GM19397 (cell line): ENCODE data around the gene SRGAP3.
"Not testable (repeated sequence)": the region's sequence is repeated elsewhere in the genome, so short reads cannot be mapped to it uniquely, and the experiment has no call there.

Experiments used
- ATAC-seq: cut with Tn5 transposase; IDR thresholded peaks from one replicate; pipeline ENCODE4 v1.9.1; 2021; ENCODE audit warnings: mild to moderate bottlenecking, moderate library complexity; ENCODE audit not compliant: unreplicated experiment

SRGAP3 gene

DNA sequence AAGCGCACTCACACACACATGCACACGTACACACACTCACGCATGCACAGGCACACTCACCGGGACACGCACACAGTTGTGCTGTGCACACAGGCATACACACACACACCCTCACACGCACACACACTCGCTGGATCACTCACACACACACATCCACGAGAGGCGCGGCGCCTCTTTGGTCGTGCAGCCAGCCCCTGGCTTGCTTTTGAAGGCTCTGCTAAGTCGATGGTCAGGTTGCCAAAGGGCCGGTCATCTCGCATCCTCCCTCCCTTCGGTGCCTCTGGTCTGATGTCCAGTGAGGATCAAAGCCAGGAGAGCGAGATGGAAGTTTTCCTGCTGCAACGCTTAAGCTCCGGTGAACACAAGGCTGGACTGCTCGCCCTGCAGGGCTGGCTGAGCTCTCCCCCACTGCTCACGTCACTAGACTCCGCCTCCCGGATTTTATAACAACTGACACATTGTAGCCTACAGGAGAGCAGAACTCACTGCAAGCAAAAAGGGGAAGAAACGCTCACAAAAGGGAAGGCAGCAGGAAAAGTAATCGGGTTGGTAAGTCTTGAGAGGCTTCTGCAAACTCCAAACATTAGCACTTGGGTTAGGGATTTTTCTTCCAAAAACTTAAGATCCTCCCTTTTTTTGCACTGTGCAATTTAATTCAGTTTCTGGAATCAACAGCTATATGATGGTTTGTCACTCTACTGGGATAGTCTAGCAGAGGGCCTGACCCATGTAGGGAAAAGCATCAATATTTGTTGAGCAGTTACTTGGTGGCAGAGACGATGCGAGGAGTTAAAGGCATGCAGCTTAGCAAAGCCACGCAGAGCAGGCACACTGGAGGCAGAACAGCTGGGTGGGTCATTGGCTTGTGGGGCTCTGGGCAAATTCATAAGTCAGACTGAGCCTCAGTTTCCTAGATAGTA lies at the start of gene SRGAP3:
SRGAP3 (minus strand) TSS at position 374 of the 920 bp plus-strand sequence. CDS start 695 bp downstream, outside the sequence.
- ATAC-seq = peak; percentile 100

DNA sequence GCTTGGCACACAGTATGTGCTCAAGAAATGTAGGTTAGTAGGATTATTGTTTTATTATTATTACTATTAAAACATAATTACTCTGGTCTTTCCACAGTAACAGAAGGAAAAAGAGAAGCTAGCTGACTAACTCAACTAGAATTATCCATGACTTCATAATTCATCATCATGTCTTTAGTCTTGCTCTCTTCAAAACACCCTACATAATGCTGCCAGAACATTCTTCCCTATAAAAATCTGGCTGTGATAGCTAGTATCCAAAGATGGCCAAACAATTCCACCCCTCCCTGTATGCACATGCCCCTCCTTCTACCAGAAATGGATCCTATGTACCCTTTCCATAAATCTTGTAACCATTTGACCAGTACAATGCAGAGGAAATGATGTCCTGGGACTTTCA lies 48.8 kb upstream of the SRGAP3 start:
- no peak for ATAC-seq

DNA sequence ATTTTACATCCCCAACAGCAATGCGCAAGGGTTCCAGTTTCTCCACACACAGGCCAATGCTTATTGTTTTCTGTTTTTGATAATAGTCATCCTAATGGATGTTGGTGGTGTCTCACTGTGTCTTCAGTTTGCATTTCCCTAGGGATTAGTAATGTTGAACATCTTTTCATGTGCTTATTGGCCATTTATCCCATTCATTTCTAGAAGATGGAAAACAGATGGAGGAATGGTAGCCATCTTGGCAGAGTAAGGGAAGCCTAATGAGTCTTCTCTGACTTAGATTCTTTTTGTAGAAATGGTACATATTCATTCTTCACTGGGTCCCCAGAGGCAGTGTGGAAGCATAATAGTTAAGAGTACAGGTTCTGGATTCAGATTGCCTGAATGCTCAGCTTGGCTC lies 46.8 kb upstream of the SRGAP3 start:
- no peak for ATAC-seq

DNA sequence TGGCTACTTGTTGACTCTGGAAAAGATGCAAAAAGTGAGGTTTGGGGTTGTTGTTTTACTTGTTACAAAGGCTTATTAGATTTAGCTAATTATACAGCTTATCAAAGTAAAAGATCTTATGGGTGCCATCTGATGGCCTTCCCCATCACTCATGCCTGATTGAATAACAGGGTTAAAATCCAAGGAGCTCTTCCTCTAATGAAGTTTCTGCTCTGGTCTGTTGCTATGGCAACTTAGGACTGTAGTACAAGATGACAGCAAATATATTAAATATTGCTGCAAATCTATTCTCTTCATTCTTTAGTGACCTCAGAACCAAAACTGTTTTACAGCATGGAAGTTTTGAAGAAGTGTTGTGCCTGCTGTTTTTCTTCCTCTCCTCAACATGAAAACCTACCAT lies 45.6 kb upstream of the SRGAP3 start:
- ATAC-seq = no peak

DNA sequence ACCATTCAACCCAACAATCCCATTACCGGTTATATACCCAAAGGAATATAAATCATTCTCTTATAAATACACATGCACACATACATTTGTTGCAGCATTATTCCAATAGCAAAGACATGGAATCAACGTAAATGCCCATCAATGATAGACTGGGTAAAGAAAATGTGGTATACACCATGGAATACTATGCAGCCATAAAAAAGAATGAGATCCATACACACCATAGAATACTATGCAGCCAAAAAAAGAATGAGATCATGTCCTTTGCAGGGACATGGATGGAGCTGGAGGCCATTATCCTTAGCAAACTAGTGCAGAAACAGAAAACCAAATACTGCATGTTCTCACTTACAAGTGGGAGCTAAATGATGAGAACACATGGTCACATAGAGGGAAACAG lies 44.5 kb upstream of the SRGAP3 start:
- ATAC-seq = not testable (repeated sequence)

DNA sequence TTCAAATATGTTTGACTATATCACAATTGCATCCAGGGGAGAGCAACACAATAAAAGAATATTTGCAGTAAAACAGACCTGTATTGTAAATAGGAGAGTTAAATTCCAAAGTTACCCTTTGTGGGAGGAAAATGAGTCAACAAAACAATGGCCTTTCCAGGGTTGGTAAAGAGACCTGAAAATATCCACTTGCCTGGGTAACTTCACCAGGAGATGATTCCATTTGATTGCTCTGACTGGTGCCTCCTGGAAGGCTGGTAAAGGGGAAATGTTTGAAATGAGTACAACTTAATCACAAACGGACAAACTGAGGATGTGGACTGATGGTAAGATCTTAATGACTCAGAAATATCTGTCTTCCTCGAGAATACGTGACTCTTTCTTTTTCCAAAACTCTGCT lies 43.6 kb upstream of the SRGAP3 start:
- no peak for ATAC-seq

DNA sequence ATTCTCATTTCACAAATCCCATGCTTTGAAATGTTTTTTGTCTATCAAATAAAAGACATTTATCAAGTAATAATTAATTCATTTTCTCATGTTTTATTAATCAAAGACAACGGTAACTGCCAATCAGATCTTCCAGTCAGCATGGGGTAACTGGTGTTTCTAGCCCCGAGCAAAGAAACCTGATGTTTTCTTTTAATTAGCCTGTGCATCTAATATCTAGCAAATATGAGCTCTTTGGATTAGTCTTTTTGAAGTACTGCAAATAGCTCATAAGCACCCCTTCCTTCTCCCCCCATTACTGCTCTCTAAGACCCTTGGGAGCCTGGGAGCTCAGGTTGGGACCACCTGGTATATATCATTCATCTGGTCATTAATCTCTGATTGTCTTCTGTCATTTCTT lies 43.1 kb upstream of the SRGAP3 start:
- ATAC-seq = no peak

DNA sequence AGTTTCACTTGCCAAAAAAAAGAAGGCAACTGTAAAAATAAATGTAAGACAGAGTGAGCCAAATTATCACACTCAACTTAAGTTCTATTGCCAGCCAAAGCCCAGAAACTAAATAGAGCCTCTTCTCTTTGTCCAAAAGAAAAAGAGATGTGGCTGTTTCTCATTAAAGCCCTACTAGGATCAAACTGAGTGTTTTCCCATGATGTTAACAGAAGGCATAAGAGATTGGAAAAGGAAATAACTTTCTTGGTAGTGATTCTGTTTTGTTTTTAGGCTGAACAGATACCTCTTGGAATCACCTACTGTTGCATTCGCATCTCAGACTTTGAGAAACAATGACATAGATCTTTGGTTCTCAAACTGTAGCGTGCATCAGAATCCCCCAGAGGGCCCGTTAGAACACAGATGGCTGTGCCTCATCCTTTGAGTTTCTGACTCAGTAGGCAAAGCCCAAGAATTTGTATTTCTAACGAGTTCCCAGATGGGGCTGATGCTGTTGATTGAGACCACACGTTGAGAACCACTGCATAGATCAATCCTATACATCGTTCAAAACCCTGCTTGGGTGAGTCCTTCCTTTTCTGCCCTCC lies 42.5 kb upstream of the SRGAP3 start:
- no peak for ATAC-seq

DNA sequence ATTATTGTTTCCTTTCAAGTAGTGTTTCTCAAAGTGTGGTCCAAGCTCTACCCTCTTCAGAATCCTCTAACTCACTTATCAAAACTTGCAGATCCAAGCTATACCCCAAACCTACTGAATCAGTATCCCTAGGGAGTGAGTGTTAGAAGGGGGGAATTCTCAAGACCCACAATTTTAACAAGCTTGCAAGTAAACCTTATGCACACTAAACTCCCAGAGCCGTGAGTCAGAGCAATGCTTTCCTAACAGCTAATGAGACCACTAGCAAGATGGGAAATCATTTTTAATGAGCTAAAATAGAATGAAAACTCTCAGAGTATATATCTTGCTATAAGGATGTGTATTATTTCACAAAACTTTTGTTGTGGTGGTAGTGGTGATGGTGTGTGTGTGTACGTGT lies 41.1 kb upstream of the SRGAP3 start:
- no peak for ATAC-seq

DNA sequence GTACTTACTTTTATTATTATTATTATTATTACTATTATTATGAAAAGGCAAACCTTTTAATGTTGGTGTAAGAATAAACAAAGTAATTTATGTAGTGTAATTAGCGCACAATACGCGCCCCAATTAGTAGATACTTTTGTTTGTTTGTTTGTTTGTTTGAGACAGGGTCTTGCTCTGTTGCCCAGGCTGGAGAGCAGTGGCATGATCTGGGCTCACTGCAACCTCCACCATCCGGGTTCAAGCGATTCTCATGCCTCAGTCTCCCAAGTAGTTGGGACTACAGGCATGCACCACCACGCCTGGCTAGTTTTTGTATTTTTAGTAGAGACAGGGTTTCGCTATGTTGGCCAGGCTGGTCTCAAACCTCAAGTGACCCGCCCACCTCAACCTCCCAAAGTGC lies 32.1 kb upstream of the SRGAP3 start:
- ATAC-seq = not testable (repeated sequence)

DNA sequence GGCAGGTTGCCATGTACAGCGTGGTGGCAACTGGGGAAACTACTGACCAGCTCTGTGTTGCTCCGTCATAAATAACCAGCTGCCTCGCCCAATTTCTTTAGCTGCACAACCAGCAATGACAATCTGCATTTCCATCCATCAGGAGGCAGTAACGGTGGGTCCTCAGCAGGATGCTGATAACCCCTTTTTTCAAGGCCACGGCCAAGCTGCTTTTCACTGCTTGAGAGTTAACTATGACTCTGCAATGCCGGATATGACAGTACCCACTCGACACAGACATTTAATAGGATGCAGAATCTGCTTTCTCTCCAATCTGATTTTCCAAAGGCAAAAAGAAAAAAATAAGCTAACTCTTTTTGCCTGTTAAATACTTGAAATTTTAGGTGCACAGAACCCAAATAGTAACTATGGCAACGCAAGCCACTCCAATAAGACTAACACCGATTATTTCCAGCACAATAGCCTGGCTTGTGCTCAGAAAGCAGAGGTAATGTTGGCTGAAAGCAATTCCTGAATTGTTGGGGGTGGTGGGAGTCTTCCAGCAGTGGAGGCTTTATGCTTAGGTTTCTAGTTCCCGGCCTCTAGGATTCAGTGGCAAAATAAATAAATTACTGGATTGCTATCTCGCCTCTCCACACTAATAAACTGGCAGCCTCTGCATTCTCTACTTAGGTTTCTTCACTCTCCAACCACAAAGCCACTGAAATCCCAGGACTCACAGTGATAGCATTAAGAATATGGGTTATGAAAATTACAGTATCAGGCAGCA lies 31.2 kb upstream of the SRGAP3 start:
- no peak for ATAC-seq

DNA sequence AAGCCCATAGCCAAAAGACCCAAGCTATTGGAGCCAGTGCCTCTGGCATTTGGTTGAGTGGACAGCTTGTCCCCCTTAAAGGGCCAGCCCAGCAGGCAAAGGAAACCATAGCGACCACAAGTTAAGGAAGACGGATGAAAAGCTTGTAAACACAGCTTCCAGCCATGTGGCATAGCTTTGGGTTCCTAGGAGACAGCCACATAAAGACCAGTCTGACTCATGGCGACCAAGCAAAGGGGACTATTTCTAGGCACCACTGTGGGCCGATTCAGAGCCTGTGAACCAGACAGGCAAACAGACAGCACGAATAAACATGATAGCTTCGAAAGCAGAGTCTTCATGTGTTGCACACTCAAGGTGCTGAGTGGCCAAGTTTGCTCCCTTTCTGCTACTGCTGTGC lies 30.5 kb upstream of the SRGAP3 start:
- no peak for ATAC-seq

DNA sequence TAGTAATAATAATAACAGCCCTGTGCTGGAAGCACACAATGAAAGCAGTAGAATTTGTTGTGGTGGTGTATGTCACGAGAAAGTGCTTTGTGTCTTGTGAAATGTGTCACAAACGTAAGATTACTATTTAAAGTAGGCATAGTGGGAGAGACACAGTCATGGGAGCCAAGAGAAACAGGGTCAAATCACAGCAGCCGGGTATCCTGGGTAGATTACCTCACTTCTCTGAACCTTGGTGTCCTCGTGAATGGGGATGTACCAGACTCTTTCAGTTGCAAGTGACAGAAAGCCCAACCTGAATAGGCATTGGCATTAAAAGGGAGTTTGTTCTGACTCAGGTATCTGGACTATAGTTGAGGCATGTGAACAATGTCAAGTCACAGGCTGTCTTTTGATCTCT lies 29.1 kb upstream of the SRGAP3 start:
- ATAC-seq = no peak

DNA sequence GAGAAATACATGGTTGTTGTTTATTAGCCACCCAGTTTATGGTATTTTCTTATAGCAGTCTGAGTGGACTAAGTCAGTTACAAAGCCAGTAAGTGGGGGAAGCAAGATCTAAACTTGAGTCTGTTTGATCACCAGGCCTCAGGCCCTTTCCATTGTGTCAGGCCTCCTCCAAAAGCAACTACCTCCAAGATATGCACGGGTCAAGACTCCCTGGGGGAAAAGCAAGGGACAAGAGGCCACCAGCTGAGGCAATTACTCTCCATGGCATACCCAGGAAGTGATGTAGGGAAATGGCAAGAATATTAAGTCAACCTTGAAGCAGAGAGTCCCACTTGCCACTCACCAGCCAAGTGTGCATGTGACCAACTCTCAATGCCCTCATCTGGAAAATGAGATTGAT lies 28.6 kb upstream of the SRGAP3 start:
- ATAC-seq = no peak

DNA sequence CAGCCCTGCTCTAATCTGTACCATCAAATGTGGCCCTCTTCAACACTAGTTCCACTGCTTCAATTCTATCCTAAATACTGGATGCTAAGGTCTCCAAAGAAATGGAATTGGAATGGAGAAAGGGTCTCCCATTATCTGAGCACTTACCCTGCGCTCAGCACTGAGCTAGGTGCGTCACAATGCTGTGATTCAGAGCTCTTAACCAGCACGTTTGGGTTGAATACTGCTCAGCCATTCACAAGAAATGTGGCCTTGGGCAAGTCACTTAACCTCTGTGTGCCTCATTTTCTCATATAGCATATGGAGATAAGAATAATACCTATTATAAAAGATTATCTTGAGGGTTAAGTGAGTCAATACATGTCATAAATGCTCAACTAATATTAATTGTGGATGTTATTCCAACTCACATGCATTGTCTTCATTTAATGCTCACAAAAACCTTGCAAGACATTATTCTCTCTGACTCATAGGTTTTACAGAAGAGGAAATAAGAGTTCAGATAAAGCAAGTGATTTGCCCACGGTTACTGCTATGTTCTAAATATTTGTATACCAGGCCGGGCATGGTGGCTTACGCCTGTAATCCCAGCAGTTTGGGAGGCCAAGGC lies 27.4 kb upstream of the SRGAP3 start:
- no peak for ATAC-seq

DNA sequence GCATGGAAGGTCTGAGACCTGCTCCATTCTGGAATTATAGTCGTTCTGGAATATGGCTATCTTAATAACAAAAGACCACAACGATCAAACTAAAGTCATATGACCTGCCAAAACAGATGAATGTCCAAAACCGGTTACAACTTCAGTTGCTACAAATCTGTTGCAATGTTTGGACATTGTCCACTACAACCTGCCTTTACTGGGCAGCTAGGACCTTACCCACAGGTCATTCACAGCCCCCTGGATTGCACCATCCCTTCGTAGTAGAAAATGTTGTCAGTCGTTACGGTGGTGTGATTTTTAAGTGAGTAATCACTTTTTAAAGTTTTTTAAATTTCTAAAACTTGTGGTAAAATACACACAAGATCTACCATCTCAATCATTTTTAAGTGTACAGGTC lies 22.5 kb upstream of the SRGAP3 start:
- no peak for ATAC-seq

DNA sequence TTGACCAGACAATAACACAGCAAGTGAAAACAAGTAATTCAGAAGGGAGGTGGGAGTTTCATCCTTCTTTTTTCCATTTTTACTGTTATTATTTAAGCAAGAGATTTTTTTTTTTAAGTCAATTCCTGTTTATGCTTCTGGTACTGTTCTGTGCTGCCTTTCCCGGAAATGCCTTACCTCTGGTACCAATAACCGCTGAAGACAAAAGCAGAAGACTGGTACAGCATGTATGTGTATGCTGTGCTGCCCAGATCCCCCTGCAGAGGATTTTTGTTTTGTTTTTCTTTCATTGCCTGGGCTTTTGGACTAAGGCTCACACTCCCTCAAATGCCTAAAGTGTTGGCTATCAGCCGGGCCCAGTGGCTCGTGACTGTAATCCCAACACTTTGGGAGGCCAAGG lies 21.3 kb upstream of the SRGAP3 start:
- ATAC-seq = no peak

DNA sequence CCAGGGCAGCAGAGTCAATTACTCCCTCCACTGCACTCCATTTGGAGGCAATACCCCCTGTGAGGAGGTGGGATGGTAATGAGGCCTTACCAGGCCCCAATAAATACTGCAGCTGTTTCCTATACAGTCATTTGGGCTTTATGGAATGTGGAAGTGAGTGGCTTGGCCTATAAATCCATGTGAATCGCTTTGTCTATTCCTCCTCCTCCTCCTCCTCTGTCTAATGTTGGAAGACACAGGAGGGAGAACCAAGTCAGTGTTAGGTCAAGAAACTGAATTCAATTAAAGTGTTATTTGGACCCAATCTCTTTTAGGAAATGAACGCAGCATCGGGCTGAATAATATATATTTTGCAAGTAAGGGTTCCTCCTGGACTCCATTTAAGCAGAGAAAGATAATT lies 17.3 kb upstream of the SRGAP3 start:
- ATAC-seq = no peak

DNA sequence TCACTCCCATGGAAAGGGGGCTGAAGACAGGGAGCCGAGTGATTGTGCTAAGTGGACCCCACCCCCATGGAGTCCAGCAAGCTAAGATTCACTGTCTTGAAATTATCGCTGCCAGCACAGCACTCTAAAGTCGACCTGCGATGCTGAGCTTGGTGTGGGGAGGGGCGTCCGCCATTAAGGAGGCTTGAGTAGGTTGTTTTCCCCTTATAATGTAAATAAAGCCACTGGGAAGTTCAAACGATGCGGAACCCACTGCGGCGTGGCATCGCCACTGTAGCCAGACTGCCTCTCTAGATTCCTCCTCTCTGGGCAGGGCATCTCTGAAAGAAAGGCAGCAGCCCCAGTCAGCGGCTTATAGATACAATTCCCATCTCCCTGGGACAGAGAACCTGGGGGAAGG lies 10.9 kb upstream of the SRGAP3 start:
- ATAC-seq = no peak

DNA sequence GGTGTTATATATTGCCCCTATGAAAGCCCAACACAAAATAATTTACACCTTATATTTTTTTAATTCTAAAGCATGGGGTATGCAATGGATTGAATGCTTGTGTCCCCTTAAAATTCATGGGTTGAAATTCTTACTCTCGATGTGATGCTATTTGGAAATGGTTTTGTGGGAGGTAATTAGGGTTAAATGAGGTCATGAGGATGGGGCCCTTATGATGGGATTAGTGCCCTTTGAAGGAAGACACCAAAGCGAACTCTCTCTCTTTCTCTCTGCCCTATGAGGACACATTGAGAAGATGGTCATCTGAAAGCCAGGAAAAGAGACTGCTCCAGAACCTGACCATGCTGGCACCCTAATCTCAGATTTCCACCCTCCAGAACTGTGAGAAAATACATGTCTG lies 7.6 kb upstream of the SRGAP3 start:
- no peak for ATAC-seq

DNA sequence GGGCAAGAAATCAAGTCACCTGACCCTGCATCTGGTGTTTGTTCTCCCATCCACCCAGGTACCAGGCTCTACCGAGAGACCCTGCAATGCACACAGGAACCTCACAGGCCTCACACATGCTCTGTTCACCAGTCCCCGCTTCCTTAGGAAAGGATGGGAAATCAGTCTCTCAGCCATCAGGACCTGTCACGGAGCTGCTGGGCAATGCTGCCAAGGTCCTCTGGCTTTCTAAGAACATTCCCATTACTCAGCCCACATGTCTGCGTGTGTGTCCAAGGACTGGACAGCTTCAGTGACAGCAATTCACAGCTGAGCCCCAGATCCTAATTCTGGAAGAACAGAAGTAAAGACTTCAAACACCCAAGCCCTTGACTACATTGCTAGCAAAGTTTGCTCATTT lies 6.5 kb upstream of the SRGAP3 start:
- ATAC-seq = no peak
